Measurements from ENCODE around the gene PDGFRA. TPM values are rescaled to one million over a fixed set of nuclear protein-coding genes. Genes with fewer than 3 reads are reported as not detected.

PDGFRA gene
- total RNA-seq, 6 experiments from 2014 or later, result 7.0 to 32.6 (median 13.6) TPM

DNA sequence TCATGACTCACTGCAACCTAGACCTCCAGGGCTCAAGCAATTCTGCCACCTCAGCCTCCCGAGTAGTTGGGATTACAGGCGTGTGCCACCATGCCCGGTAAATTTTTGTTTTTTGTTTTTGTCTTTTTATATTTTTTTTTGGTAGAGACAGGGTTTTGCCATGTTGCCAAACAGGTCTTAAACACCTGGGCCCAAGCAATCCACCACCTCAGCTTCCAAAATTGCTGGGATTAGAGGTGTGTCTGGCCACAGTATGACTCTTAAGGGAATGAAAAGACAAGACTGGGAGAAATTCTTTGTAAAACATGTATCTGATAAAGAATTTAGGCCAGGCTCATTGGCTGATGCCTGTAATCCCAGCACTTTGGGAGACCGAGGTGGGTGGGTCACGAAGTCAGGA is 29.2 kb upstream of the PDGFRA start:
- H3K4me1 ChIP-seq, result no peaks in the 10 kb centered on the region
- no peak overlapping the region for H3K27ac ChIP-seq
- 83% methylated on average over 5 of the region's 5 CpGs for WGBS (ENCODE audit: insufficient coverage, low coverage, low lambda C conversion rate, missing lambda C conversion rate)
- ATAC-seq, result no peak
- no peak for DNase-seq
- TF ChIP-seq POLR2A (IDR thresholded peaks at IDR 0.05), result no peak
- intact Hi-C loops (cut with DNase I), result no loop called here
- no peaks in the 10 kb centered on the region for H3K9me3 ChIP-seq
- no peaks in the 10 kb centered on the region for H3K27me3 ChIP-seq
- no peaks in the 10 kb centered on the region for H3K36me3 ChIP-seq
- no peak overlapping the region for H3K4me3 ChIP-seq

GRCh38 chr4:54209617-54210016 is 19.5 kb upstream of the PDGFRA start:
- DNase-seq (no peak), ATAC-seq (no peak)
- Histone ChIP-seq H3K4me3 (no peak overlapping the region), H3K4me1 (no peaks in the 10 kb centered on the region), H3K9me3 (no peaks in the 10 kb centered on the region), H3K27me3 (no peaks in the 10 kb centered on the region), H3K36me3 (no peaks in the 10 kb centered on the region), H3K27ac (no peak overlapping the region)
- TF ChIP-seq CTCF (IDR thresholded peaks at IDR 0.05) (no peak), POLR2A (IDR thresholded peaks at IDR 0.05) (no peak)
- 89% methylated on average over 2 of the region's 2 CpGs for WGBS (ENCODE audit: insufficient coverage, low coverage, low lambda C conversion rate, missing lambda C conversion rate)
- intact Hi-C loops (cut with DNase I), result loop anchor here in 1 of 2 donors (5.0 kb wide), 1 partner anchor 292 kb away; no protein-coding TSS in a partner anchor

- WGBS (ENCODE audit: insufficient coverage, low coverage, low lambda C conversion rate, missing lambda C conversion rate), result 35% methylated on average over 3 of the region's 3 CpGs
- no peak for ATAC-seq
Observed at GRCh38 chr4:54213001-54213400, 16.1 kb upstream of the PDGFRA start.

DNA sequence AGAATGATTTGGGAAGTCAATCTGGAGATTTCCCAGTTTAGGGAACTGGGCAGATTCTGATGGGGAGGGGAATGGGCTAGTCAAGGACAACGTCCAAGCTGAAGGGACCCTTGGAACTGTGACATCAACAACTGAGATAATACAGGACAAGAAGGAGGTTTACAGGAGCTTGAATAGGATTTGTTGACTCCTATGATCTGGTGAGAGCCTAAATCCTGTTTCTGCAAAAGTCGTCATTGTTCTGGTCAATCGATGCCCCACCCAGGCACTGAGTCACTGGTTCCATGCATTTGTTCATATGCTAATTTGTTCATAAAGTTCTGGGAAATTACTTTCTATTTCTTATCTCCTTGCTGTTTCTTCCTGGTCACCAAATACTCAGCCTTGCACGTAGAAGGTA is 15.3 kb upstream of the PDGFRA start:
- WGBS (ENCODE audit: insufficient coverage, low coverage, low lambda C conversion rate, missing lambda C conversion rate), result 24% methylated on average over 4 of the region's 4 CpGs
- no peaks in the 10 kb centered on the region for H3K27me3 ChIP-seq
- no peaks in the 10 kb centered on the region for H3K36me3 ChIP-seq
- H3K9me3 ChIP-seq, result no peaks in the 10 kb centered on the region
- DNase-seq (no peak), ATAC-seq (no peak)
- no peak overlapping the region for H3K27ac ChIP-seq
- no peaks in the 10 kb centered on the region for H3K4me1 ChIP-seq
- intact Hi-C loops (cut with DNase I), result loop anchor here in 1 of 2 donors (5.0 kb wide), 1 partner anchor 296 kb away; no protein-coding TSS in a partner anchor
- H3K4me3 ChIP-seq, result no peak overlapping the region
- no peak for TF ChIP-seq CTCF (IDR thresholded peaks at IDR 0.05)
- TF ChIP-seq POLR2A (IDR thresholded peaks at IDR 0.05), result no peak

More at GRCh38 chr4:54213001-54213400, 16.1 kb upstream of the PDGFRA start:
- Histone ChIP-seq H3K4me1 (no peaks in the 10 kb centered on the region), H3K36me3 (no peaks in the 10 kb centered on the region), H3K27ac (no peak overlapping the region), H3K4me3 (no peak overlapping the region), H3K9me3 (no peaks in the 10 kb centered on the region), H3K27me3 (no peaks in the 10 kb centered on the region)
- TF ChIP-seq CTCF (IDR thresholded peaks at IDR 0.05) (no peak), POLR2A (IDR thresholded peaks at IDR 0.05) (no peak)
- DNase-seq, result no peak
- intact Hi-C loops (cut with DNase I), result loop anchor here in 1 of 2 donors (5.0 kb wide), 1 partner anchor 296 kb away; no protein-coding TSS in a partner anchor

GRCh38 chr4:54215379-54216077 is 13.6 kb upstream of the PDGFRA start:
- ATAC-seq (no peak), DNase-seq (no peak)
- Histone ChIP-seq H3K27me3 (no peaks in the 10 kb centered on the region), H3K9me3 (no peaks in the 10 kb centered on the region), H3K27ac (no peak overlapping the region), H3K4me1 (no peaks in the 10 kb centered on the region), H3K36me3 (no peaks in the 10 kb centered on the region), H3K4me3 (no peak overlapping the region)
- TF ChIP-seq CTCF (IDR thresholded peaks at IDR 0.05), result no peak
- no peak for TF ChIP-seq POLR2A (IDR thresholded peaks at IDR 0.05)
- intact Hi-C loops (cut with DNase I), result no loop called here
- WGBS (ENCODE audit: insufficient coverage, low coverage, low lambda C conversion rate, missing lambda C conversion rate), result 78% methylated on average over 4 of the region's 4 CpGs
